Activated CD4-positive, CD25-positive, alpha-beta regulatory T cell treated with anti-CD3 and anti-CD28 coated beads, Interleukin-2, amount 50 U/mL, for 16 hours (primary cell): ENCODE measurements around the gene SCGB3A1.

Experiments used
- DNase-seq: peaks from one replicate; pipeline ENCODE4 v3.0.0-alpha.2; 2020; ENCODE audit warnings: low read depth, low spot score

The SCGB3A1 gene, protein sequence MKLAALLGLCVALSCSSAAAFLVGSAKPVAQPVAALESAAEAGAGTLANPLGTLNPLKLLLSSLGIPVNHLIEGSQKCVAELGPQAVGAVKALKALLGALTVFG

GRCh38 chr5:180591311-180591887, at the start of gene SCGB3A1:
SCGB3A1 (minus strand) TSS chr5:180591499; CDS start chr5:180591462, 37 bp downstream.
- no peak for DNase-seq

- DNase-seq, result no peak
These were observed 49.2 kb upstream of the SCGB3A1 start for GRCh38 chr5:180640611-180640860.

GRCh38 chr5:180639741-180640610, 48.7 kb upstream of the SCGB3A1 start:
- DNase-seq, result no peak

DNA sequence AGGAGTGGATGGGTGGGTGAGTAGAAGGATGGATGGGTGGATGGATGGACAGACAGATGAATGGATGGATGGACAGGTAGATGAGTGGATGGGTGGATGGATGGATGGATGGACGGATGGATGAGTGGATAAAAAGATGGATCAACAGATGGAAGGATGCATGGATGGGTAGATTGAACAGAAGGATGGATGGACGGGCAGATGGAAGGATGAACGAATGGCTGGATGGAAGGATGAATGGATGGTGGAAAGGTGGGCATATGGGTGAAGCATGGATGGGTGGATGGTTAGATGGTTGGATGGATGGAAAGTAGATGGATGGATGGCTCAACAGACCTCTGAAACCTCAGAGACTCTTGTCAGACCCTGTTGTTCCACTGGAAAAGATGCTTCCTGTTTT, 48.0 kb upstream of the SCGB3A1 start:
- no peak for DNase-seq

- DNase-seq, result no peak
These were observed 46.8 kb upstream of the SCGB3A1 start for GRCh38 chr5:180637962-180638680.

DNA sequence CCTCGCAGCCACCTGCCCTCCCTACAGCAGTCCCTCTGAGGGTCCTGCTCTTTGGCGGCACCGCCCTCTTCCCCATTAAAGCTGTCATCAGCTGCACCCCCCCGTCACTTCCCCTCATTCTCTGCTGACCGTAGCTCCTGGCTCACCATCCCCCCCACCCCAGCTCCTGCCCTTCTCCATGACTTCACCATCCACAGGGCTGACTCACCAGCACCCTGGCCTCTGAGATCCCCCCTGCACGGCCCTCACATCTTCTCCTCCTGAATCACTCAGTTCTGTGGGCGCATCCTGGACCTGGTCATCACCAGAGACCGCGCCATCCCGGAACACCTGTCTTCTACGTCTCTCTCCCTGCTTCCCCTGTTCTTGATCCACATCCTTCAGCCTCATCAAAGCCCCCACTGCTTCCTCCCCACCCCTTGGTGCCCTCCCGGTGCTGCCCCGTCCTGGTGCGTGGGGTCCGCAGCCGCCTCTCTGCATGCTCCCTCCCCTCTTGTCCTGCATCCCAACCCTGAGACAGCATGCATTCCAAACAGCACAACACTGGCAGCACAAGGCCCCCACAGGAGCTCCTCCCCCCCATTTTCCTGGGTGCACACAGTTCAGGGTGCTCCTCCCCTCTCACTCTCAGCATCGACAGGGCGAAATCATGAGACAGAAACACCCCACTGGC, 45.2 kb upstream of the SCGB3A1 start:
- DNase-seq, result no peak

DNA sequence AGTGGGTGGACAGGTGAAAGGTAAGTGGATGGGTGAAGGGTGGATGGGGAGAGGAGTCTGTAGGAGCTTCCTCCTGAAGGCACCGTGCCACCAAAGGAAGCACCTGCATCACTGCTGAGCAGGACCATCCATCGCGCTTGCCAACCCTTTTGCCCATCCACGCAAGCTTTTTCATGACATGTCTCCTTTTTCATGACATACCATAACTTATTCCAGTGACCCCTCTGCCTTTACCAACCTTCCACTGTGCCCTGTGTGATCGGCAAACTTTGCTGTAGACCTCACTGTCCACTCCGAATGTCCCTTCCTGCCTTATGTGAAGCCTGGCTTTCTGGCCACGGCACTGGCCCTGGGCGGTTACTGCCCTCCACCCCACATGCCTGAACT, 44.7 kb upstream of the SCGB3A1 start:
- DNase-seq, result no peak

- no peak for DNase-seq
These were observed 42.2 kb upstream of the SCGB3A1 start for GRCh38 chr5:180633283-180634177.

- DNase-seq, result no peak
These were observed 41.5 kb upstream of the SCGB3A1 start for GRCh38 chr5:180632768-180633167.

DNA sequence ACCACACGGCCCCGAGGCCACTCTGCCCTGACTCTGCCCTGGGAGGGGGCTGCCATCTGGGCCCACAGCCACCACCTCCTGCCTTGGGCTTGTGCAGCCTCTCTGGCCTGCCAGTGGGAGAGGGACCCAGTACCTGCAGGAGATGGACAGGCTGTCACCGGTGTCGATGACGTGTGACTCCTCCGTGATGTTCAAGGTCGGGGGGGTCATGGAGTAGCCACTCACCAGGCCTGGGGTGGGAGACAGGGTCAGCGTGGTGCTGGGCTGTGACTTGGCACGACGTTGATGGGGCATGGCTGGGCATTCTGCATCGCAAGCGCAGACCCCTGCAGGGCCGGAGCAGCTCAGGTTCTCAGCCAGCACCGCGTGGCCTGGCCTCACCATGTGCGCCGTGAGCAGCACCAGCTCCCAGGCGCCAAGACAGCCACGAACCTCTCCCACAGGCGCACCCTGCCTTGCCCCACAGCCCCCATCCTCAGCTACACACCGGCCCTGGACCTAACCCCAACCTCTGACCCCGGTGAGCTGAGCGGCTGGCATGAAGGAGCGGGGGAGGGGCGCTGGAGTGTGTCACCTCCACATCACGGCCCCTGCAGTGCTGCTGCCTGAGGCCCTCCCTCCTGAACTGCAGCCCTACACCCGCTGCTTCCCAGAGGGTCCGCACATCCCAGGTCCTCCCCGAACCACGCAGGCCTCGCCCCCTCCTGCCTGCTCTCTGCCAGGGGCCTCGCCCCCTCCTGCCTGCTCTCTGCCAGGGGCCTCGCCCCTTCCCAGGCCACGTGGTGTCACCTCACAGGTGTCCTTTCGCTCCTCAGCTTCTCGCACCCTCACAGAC, 40.5 kb upstream of the SCGB3A1 start:
- DNase-seq, result no peak

DNA sequence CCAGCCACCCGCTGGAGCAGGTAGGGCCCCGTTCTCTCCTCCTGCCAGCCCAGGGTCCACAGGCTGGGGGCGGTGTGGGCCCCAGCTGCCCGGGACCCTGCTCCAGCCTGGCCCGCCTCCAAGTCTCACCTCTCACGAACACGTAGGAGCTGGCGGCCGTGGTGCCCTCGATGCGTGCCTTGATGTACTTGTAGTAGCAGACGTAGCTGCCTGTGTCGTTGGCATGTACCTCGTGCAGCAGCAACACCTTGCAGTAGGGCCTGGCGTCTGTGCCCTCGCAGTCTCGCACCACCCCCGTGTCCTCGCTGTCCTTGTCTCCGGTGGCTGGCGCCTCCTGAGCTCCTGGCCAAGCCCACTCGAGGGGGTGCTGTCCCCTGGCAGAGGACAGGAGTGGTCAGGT, 39.1 kb upstream of the SCGB3A1 start:
- no peak for DNase-seq

- DNase-seq, result no peak
These were observed 38.6 kb upstream of the SCGB3A1 start for GRCh38 chr5:180629831-180630382.

DNA sequence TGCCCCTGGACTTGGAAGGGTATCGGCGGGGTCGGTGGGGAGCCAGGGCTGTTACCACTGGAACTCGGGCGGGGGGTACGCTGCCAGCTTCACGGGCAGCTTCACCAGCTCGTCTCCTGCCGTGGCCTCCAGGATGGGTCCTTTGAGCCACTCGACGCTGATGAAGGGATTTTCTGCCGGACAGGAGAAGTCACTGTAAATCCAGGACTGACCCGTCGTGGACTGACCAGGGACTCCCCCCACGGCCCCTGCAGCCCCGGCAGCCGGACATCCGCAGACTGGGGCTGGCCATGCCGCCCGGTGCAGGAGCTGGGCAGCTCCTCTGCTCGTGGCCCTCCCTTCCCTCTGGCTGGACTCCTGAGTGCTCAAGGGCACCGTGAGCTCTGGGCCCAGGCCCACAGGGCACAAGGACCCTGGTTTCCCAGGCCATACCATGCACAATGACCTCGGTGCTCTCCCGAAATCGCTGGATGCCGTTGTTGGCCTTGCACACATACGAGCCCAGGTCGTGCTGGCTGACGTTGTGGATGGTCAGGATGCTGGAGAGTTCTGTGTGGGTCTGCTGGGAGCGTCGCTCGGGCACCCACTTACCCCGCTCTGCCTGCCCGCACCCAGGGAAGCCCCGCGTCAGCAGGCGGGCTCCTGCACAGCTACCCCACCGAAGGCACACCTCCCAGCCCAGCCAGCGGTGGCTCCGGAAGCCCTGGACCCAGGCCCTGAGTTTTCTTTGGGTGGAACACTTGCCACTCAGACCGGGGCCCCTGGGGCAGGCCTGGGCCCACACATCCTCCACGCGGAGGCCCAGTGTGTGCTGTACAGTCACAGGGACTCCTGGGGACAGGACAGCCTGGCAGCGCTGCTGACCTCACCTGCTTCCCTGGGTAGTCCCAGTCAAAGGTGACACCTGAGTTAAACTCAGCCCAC, 37.8 kb upstream of the SCGB3A1 start:
- no peak for DNase-seq

DNA sequence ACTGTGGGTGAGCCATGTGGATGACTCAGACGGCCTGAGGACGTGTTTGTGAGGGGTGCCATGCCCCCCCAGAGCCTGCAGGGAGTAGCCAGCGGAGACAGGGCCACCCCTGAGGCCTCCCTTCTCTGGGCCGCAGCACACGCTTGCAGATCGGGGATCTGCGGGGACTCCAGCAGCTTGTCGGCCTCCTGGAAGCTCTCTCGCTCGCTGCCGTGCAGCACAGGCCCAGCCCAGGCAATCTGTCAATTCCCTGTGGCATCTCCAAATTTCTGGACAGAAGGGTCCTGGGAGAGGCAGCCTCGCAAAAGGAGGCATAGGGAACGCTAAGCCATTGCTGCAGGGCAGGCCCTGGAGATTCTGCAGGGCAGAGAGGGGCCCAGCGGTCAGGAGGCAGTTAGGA, 36.9 kb upstream of the SCGB3A1 start:
- no peak for DNase-seq

DNA sequence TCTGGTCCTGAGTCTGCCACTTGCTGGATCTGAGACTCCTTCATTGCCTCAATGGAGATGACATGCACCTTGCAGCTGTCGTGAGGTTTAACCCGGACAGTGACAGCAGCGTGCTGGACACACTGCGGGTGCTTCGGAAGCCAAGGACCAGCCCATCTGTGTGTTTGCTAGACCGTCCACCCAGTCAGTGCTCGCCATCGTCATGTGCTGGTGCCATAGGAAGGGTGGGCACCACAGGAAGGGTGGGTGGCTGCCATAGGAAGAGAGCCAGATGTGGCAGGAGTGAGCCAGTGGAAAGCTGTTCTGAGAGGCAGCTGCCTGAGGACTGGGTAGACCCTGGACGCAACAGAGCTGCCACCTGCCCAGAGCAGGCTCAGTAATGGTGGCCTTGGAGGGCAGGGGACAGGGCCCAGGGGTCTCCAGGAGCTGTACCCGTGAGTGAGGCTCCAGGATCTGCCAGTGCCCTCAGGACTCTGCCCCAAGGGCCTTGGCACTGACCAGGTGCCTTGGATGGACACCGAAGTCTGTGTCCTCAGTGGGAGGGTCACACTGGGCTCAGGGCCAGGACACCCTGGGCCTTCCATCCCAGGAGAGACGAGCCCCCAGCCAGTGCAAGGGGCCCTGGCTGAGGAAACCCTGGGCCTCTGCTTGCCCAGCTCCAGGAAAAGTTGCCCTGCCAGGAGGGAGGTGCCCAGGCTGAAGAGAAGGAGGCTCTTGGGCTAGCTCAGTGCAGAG, 36.3 kb upstream of the SCGB3A1 start:
- no peak for DNase-seq

- DNase-seq, result no peak
These were observed 35.5 kb upstream of the SCGB3A1 start for GRCh38 chr5:180626661-180627385.
